Peyer's patch (tissue), 4 donors: ENCODE data around the gene PDE8B. TPM values are rescaled to one million over a fixed set of nuclear protein-coding genes. Genes with fewer than 3 reads are reported as not detected.
"Not testable (repeated sequence)": the region's sequence is repeated elsewhere in the genome, so short reads cannot be mapped to it uniquely, and the experiment has no call there.

Experiments used
- DNase-seq, 3 donors: peaks; one replicate each; pipeline ENCODE4 v3.0.0-alpha.2; 2017 to 2019
- H3K27ac ChIP-seq, 4 donors: fragments of 200-600 bp; sonication (generic); one replicate each; pipeline ENCODE4 v1.5.1; 2016 to 2019
- H3K27me3 ChIP-seq, 2 donors: fragments of 200-600 bp; sonication (generic); one replicate each; pipeline ENCODE4 v1.5.1; 2019
- H3K36me3 ChIP-seq, 3 donors: fragments of 200-600 bp; sonication (generic); one replicate each; pipeline ENCODE4 v1.5.1; 2016 to 2019
- H3K4me1 ChIP-seq, 4 donors: fragments of 200-600 bp; sonication (generic); one replicate each; pipeline ENCODE4 v1.5.1; 2016 to 2019
- H3K4me3 ChIP-seq, 4 donors: fragments of 200-600 bp; sonication (generic); 1 replicate in 3 of 4; 2 replicates in 1 of 4; pipeline ENCODE4 v1.5.1; 2016 to 2019; ENCODE audit warnings: mild to moderate bottlenecking in 1 of 4
- H3K9me3 ChIP-seq, 4 donors: fragments of 200-600 bp; sonication (generic); one replicate each; pipeline ENCODE4 v1.5.1; 2016 to 2019; ENCODE audit warnings: mild to moderate bottlenecking in 1 of 4
- POLR2A ChIP-seq, 2 donors: fragments of 450-650 bp; IDR thresholded peaks; one replicate each; pipeline ENCODE4 v1.5.1; 2017; ENCODE audit warnings: antibody characterized with exemption in 2 of 2, mild to moderate bottlenecking in 2 of 2, moderate library complexity in 2 of 2
- total RNA-seq, 4 donors: library from RNA; depleted of rRNA; stranded (reverse); fragments of >200 nt; gene quantifications; one replicate each; pipeline ENCODE4 v1.1.0, GENCODE V29; 2016
- TF ChIP-seq, protein P1 (sequence below), 6 experiments: fragments of 450-650 bp in 4 of 6; fragments of 200-600 bp in 2 of 6; sonication (generic) in 1 of 6; IDR thresholded peaks; one replicate each; pipeline ENCODE4 v1.5.1; 2017 to 2019; ENCODE audit warnings: antibody characterized with exemption in 6 of 6, mild to moderate bottlenecking in 3 of 6, moderate library complexity in 1 of 6

Gene PDE8B
- total RNA-seq, 4 donors from 2014 or later, result 0.94 to 3.1 (median 1.9) TPM

DNA sequence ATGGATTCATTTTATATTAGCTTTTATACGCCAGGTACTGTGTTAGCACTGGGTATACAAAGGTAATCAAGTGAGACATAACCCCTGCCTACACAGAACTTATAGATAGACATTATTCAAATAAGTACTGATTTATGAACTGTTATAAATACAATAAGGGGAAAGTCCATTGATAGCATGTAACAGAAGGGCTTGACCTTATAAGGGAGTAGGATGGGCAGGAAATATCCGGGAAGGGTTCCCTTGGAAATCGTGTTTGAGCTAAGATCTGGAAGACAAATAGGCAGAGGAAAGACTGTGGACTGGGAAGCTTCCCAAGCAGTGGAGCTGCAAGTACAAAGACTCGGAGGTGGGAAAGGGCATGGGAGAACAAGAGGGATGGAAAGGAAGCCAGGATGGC, 170.2 kb downstream of the PDE8B start:
- Histone ChIP-seq H3K27me3 (no peaks in the 10 kb centered on the region), H3K27ac (no peak overlapping the region), H3K4me1 (no peaks in the 10 kb centered on the region), H3K4me3 (no peak overlapping the region), H3K36me3 (no peaks in the 10 kb centered on the region), H3K9me3 (no peaks in the 10 kb centered on the region)
- no peak for DNase-seq
- no peak for TF ChIP-seq POLR2A (IDR thresholded peaks at IDR 0.05)
- TF ChIP-seq, protein P1, sequence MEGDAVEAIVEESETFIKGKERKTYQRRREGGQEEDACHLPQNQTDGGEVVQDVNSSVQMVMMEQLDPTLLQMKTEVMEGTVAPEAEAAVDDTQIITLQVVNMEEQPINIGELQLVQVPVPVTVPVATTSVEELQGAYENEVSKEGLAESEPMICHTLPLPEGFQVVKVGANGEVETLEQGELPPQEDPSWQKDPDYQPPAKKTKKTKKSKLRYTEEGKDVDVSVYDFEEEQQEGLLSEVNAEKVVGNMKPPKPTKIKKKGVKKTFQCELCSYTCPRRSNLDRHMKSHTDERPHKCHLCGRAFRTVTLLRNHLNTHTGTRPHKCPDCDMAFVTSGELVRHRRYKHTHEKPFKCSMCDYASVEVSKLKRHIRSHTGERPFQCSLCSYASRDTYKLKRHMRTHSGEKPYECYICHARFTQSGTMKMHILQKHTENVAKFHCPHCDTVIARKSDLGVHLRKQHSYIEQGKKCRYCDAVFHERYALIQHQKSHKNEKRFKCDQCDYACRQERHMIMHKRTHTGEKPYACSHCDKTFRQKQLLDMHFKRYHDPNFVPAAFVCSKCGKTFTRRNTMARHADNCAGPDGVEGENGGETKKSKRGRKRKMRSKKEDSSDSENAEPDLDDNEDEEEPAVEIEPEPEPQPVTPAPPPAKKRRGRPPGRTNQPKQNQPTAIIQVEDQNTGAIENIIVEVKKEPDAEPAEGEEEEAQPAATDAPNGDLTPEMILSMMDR (IDR thresholded peaks at IDR 0.05), result no peak

DNA sequence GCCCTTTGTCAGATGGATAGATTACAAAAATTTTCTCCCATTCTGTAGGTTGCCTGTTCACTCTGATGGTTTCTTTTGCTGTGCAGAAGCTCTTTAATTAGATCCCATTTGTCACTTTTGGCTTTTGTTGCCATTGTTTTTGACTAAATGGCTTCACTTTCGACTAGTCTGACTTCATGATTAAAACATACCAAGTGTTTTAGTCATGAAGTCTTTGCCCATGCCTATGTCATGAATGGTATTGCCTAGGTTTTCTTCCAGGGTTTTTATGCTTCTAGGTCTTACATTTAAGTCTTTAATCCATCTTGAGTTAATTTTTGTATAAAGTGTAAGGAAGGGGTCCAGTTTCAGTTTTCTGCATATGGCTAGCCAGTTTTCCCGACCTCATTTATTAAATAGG, 172.9 kb downstream of the PDE8B start:
- DNase-seq, H3K27me3 ChIP-seq, H3K4me3 ChIP-seq, H3K4me1 ChIP-seq, H3K36me3 ChIP-seq, H3K9me3 ChIP-seq, H3K27ac ChIP-seq: not testable (repeated sequence)

DNA sequence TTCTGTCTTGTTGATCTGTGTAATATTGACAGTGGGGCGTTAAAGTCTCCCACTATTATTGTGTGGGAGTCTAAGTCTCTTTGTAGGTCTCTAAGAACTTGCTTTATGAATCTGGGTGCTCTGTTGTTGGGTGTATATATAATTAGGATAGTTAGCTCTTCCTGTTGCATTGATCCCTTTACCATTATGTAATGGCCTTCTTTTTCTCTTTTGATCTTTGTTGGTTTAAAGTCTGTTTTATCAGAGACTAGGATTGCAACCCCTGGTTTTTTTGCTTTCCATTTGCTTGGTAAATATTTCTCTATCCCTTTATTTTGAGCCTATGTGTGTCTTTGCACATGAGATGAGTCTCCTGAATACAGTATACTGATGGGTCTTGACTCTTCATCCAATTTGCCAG, 175.9 kb downstream of the PDE8B start:
- H3K4me1 ChIP-seq, H3K27ac ChIP-seq, H3K4me3 ChIP-seq, H3K27me3 ChIP-seq, H3K36me3 ChIP-seq, H3K9me3 ChIP-seq, DNase-seq: not testable (repeated sequence)

DNA sequence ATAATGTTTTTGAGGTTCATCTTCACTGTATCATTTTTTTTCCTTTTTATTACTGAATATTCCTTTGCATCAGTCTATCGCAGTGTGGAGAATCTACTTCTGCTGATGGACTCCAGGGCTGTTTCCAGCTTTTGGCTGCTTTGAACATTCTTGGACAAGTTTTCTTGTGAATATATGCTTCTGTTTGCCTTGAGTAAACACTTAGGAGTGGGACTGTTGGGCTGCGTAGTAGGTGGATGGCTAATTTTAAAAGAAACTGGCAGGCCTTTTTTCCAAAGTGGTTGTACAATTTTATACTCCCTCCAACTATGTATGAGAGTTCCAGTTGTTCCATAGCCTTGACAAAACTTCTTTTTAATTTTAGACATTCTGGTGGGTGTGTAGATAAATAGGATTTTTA, 179.3 kb downstream of the PDE8B start:
- DNase-seq, result no peak
- H3K4me3 ChIP-seq, result no peak overlapping the region
- no peaks in the 10 kb centered on the region for H3K36me3 ChIP-seq
- H3K27ac ChIP-seq, result no peak overlapping the region
- H3K27me3 ChIP-seq, result no peaks in the 10 kb centered on the region
- TF ChIP-seq POLR2A (IDR thresholded peaks at IDR 0.05), result no peak
- TF ChIP-seq, protein P1 (IDR thresholded peaks at IDR 0.05), result no peak
- no peaks in the 10 kb centered on the region for H3K9me3 ChIP-seq
- H3K4me1 ChIP-seq, result no peaks in the 10 kb centered on the region

DNA sequence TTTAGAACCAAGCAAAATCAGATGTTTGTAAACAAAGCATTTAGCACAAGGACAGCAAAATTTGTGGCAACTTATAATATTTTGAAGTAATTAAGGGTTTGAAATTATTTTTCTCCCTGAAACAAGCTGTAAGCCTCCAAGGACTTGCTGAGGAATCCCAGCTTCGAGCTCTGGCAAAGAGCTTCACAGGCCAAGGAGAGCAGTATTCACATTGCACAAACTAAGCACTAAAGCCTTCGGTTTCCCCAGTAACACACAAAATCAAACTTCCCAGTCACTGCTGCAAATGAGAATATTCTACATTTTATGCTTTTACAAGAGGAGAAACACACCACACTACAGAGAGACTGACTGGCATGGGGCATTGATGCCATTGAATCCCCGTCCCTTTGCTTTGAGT, 179.7 kb downstream of the PDE8B start:
- Histone ChIP-seq H3K27me3 (no peaks in the 10 kb centered on the region), H3K4me1 (no peaks in the 10 kb centered on the region), H3K4me3 (no peak overlapping the region), H3K9me3 (no peaks in the 10 kb centered on the region), H3K27ac (no peak overlapping the region), H3K36me3 (no peaks in the 10 kb centered on the region)
- DNase-seq, result no peak
- no peak for TF ChIP-seq POLR2A (IDR thresholded peaks at IDR 0.05)
- TF ChIP-seq, protein P1 (IDR thresholded peaks at IDR 0.05), result no peak

DNA sequence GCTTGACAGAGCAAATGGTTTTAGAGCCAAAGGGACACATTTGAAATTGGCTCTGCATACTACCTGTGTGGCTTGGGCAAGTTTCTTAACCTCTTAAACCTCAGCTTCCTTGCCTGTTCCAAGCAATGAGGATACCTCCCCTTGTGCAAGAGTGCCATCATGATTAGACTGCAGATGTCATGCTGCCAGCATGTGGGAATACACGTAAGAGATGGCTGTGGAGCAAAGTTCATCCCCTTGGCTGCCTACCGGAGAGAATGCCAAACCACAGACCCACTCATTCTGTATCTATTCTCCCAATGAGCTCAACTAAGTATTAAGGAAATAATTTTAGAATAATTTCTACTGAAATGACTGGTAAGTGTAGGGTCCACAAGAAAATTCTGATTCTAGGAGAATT, 180.3 kb downstream of the PDE8B start:
- no peaks in the 10 kb centered on the region for H3K4me1 ChIP-seq
- H3K4me3 ChIP-seq, result no peak overlapping the region
- no peak for DNase-seq
- no peaks in the 10 kb centered on the region for H3K27me3 ChIP-seq
- no peaks in the 10 kb centered on the region for H3K36me3 ChIP-seq
- no peak for TF ChIP-seq POLR2A (IDR thresholded peaks at IDR 0.05)
- TF ChIP-seq, protein P1 (IDR thresholded peaks at IDR 0.05), result no peak
- H3K27ac ChIP-seq, result no peak overlapping the region
- no peaks in the 10 kb centered on the region for H3K9me3 ChIP-seq

DNA sequence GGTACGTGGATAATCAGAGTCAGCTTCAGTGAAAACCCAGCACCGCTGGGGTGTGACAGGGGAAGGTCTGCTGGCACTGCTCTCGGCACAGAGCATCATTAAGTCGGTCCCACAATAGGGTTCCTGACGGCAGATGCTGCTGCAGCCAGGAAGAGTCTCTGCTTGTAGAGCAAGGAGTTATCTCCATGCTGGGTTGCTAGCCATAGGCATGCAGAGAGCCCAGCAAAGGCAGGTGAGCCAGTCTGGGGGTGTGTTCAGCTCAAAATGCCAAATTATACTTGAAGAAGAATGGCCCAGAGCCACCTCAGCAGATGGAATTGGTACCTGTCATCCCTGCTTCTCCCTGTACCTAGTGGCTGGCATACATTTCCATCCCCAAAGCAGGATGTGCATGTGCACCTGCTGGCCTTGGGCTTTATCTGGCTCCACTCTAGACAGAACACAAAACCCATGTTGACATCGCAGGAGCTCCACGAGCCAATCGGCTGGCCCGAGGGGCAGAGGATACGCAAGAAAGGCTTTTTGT, 180.8 kb downstream of the PDE8B start:
- no peak overlapping the region for H3K27ac ChIP-seq
- no peaks in the 10 kb centered on the region for H3K4me1 ChIP-seq
- DNase-seq, result no peak
- no peaks in the 10 kb centered on the region for H3K9me3 ChIP-seq
- TF ChIP-seq, protein P1 (IDR thresholded peaks at IDR 0.05), result no peak
- no peak for TF ChIP-seq POLR2A (IDR thresholded peaks at IDR 0.05)
- no peaks in the 10 kb centered on the region for H3K27me3 ChIP-seq
- no peak overlapping the region for H3K4me3 ChIP-seq
- no peaks in the 10 kb centered on the region for H3K36me3 ChIP-seq
